ENCODE measurements around the gene ARL6IP4.
A peak's percentile ranks its signal among the peaks of the same experiment; 100 is the strongest.

Gene ARL6IP4

GRCh38 chr12:122949405-122949804 lies 31.1 kb upstream of the ARL6IP4 start:
- TF ChIP-seq CTCF (IDR thresholded peaks at IDR 0.05; ENCODE audit: low read depth, low read length, missing control alignments), result no peak
- no peak overlapping the region for H3K4me3 ChIP-seq (replicated peaks; ENCODE audit: low read depth, low read length)
- DNase-seq (ENCODE audit: extremely low read depth, low read depth), result no peak

GRCh38 chr12:122949816-122950675 lies 30.4 kb upstream of the ARL6IP4 start:
- H3K4me3 ChIP-seq (replicated peaks; ENCODE audit: low read depth, low read length), result no peak overlapping the region
- DNase-seq (ENCODE audit: extremely low read depth, low read depth), result no peak
- TF ChIP-seq CTCF (IDR thresholded peaks at IDR 0.05; ENCODE audit: low read depth, low read length, missing control alignments), result no peak

- no peak for TF ChIP-seq CTCF (IDR thresholded peaks at IDR 0.05; ENCODE audit: low read depth, low read length, missing control alignments)
- no peak overlapping the region for H3K4me3 ChIP-seq (replicated peaks; ENCODE audit: low read depth, low read length)
- DNase-seq (ENCODE audit: extremely low read depth, low read depth), result no peak
These were observed 29.1 kb upstream of the ARL6IP4 start for GRCh38 chr12:122951406-122951805.

GRCh38 chr12:122951979-122952892 lies 28.2 kb upstream of the ARL6IP4 start:
- no peak overlapping the region for H3K4me3 ChIP-seq (replicated peaks; ENCODE audit: low read depth, low read length)
- TF ChIP-seq CTCF (IDR thresholded peaks at IDR 0.05; ENCODE audit: low read depth, low read length, missing control alignments), result peak; percentile 89
- DNase-seq (ENCODE audit: extremely low read depth, low read depth), result no peak

- no peak for TF ChIP-seq CTCF (IDR thresholded peaks at IDR 0.05; ENCODE audit: low read depth, low read length, missing control alignments)
These were observed 25.3 kb upstream of the ARL6IP4 start for GRCh38 chr12:122955156-122955555.

GRCh38 chr12:122956035-122956434 lies 24.4 kb upstream of the ARL6IP4 start:
- DNase-seq (ENCODE audit: extremely low read depth, low read depth), result no peak
- TF ChIP-seq CTCF (IDR thresholded peaks at IDR 0.05; ENCODE audit: low read depth, low read length, missing control alignments), result no peak
- H3K4me3 ChIP-seq (replicated peaks; ENCODE audit: low read depth, low read length), result no peak overlapping the region

More at GRCh38 chr12:122955156-122955555, 25.3 kb upstream of the ARL6IP4 start:
- no peak for DNase-seq (ENCODE audit: extremely low read depth, low read depth)
- H3K4me3 ChIP-seq (replicated peaks; ENCODE audit: low read depth, low read length), result no peak overlapping the region

Measured in HFF-Myc (cell line).